ENCODE measurements around the gene TOGARAM2. TPM values are rescaled to one million over a fixed set of nuclear protein-coding genes. Genes with fewer than 3 reads are reported as not detected.

The TOGARAM2 gene
- total RNA-seq, 1 experiment from 2014 or later, result 0.76 TPM

DNA sequence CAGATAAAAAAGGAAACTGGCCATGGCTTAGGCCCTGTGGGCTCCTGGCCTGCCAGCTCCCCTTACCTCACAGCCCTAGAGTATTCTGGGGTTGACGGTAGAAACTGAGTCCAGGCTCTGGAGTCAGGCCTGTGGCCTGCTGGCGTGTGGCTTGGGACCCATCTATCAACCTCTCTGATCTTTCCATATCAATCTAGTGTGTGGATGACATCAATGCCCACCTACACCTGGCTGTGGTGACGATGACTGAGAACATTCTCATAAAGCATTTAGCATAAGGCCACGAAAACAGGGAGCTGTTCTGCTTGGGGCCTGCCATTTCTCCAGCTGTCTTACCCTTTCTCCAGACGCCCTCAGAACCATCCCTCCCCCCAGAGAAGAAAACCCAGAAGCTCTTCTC, 75.4 kb downstream of the TOGARAM2 start:
- TF ChIP-seq ELF1 (IDR thresholded peaks at IDR 0.05; ENCODE audit: borderline replicate concordance, low read depth) (no peak), EGR1 (IDR thresholded peaks at IDR 0.05; ENCODE audit: low read depth) (no peak), YY1 (IDR thresholded peaks at IDR 0.05; ENCODE audit: extremely low read depth, insufficient replicate concordance, low read depth, low read length) (no peak), EZH2phosphoT487 (IDR thresholded peaks at IDR 0.05; ENCODE audit: borderline replicate concordance) (no peak), CEBPB (IDR thresholded peaks at IDR 0.05; ENCODE audit: low read depth) (no peak), RAD21 (IDR thresholded peaks at IDR 0.05; ENCODE audit: low read depth) (no peak), ZNF274 (IDR thresholded peaks at IDR 0.05; ENCODE audit: low read depth, low read length) (no peak), SP1 (IDR thresholded peaks at IDR 0.05; ENCODE audit: low read depth) (no peak)
- TF ChIP-seq, protein P1, sequence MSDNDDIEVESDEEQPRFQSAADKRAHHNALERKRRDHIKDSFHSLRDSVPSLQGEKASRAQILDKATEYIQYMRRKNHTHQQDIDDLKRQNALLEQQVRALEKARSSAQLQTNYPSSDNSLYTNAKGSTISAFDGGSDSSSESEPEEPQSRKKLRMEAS (IDR thresholded peaks at IDR 0.05), result no peak
- TF ChIP-seq, protein P2, sequence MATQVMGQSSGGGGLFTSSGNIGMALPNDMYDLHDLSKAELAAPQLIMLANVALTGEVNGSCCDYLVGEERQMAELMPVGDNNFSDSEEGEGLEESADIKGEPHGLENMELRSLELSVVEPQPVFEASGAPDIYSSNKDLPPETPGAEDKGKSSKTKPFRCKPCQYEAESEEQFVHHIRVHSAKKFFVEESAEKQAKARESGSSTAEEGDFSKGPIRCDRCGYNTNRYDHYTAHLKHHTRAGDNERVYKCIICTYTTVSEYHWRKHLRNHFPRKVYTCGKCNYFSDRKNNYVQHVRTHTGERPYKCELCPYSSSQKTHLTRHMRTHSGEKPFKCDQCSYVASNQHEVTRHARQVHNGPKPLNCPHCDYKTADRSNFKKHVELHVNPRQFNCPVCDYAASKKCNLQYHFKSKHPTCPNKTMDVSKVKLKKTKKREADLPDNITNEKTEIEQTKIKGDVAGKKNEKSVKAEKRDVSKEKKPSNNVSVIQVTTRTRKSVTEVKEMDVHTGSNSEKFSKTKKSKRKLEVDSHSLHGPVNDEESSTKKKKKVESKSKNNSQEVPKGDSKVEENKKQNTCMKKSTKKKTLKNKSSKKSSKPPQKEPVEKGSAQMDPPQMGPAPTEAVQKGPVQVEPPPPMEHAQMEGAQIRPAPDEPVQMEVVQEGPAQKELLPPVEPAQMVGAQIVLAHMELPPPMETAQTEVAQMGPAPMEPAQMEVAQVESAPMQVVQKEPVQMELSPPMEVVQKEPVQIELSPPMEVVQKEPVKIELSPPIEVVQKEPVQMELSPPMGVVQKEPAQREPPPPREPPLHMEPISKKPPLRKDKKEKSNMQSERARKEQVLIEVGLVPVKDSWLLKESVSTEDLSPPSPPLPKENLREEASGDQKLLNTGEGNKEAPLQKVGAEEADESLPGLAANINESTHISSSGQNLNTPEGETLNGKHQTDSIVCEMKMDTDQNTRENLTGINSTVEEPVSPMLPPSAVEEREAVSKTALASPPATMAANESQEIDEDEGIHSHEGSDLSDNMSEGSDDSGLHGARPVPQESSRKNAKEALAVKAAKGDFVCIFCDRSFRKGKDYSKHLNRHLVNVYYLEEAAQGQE (IDR thresholded peaks at IDR 0.05; ENCODE audit: low read depth), result no peak
- TF ChIP-seq, protein P3, sequence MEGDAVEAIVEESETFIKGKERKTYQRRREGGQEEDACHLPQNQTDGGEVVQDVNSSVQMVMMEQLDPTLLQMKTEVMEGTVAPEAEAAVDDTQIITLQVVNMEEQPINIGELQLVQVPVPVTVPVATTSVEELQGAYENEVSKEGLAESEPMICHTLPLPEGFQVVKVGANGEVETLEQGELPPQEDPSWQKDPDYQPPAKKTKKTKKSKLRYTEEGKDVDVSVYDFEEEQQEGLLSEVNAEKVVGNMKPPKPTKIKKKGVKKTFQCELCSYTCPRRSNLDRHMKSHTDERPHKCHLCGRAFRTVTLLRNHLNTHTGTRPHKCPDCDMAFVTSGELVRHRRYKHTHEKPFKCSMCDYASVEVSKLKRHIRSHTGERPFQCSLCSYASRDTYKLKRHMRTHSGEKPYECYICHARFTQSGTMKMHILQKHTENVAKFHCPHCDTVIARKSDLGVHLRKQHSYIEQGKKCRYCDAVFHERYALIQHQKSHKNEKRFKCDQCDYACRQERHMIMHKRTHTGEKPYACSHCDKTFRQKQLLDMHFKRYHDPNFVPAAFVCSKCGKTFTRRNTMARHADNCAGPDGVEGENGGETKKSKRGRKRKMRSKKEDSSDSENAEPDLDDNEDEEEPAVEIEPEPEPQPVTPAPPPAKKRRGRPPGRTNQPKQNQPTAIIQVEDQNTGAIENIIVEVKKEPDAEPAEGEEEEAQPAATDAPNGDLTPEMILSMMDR (IDR thresholded peaks at IDR 0.05 in 2 of 3, conservative IDR thresholded peaks at IDR 0.05 in 1 of 3; ENCODE audit: borderline replicate concordance in 1 of 3, insufficient read depth in 1 of 3, low read depth in 2 of 3, low read length in 2 of 3), result no peak
- Histone ChIP-seq H3K9ac (ENCODE audit: low read length) (no peak overlapping the region), H3K4me1 (ENCODE audit: control insufficient read depth in 1 of 2, insufficient read depth in 2 of 2, low read length in 2 of 2) (peaks cover 5 to 11% of the 10 kb centered on the region in 2 experiments; a peak in 3 of 4 replicates), H4K20me1 (ENCODE audit: insufficient read depth) (no peaks in the 10 kb centered on the region), H3K27me3 (ENCODE audit: insufficient read depth, low read length) (no peaks in the 10 kb centered on the region), H2AFZ (ENCODE audit: low read depth, low read length, poor library complexity, severe bottlenecking) (no peak overlapping the region), H3K27ac (ENCODE audit: low read depth, low read length) (no peak overlapping the region), H3K9me3 (ENCODE audit: control insufficient read depth in 1 of 2, insufficient read depth in 1 of 2, low read depth in 1 of 2, low read length in 2 of 2) (no peaks in the 10 kb centered on the region), H3K9me2 (ENCODE audit: insufficient read depth) (no peaks in the 10 kb centered on the region), H3K36me3 (ENCODE audit: control insufficient read depth in 1 of 2, insufficient read depth in 2 of 2, low read length in 2 of 2) (no peaks in the 10 kb centered on the region), H3K4me3 (replicated peaks in 1 of 2; ENCODE audit: low read depth in 1 of 2, low read length in 2 of 2) (no peak overlapping the region), H3K79me2 (ENCODE audit: insufficient read depth, low read length) (no peaks in the 10 kb centered on the region), H3K4me2 (ENCODE audit: low read length) (no peak overlapping the region)
- intact Hi-C loops (cut with micrococcal nuclease), result no loop called here
- POLR2A ChIA-PET, result no interaction called here
- RAD21 ChIA-PET (ENCODE audit: low non-redundant PET in 1 of 2, low total read pairs in 2 of 2, uncharacterized antibody in 2 of 2, unreplicated experiment in 2 of 2), result no interaction called here
- no peak for ATAC-seq
- no peak for DNase-seq (ENCODE audit: low read depth, low spot score)
- BruUV-seq (replicated peaks), result no TSS peak
- CTCF ChIA-PET, result no interaction called here
